HTERT RPE-1 (cell line): ENCODE measurements around the gene SDCCAG8.

ENCODE experiments used
- in situ Hi-C: fragments of 300-500 bp; cut with MboI; formaldehyde crosslinking; loops from 4 replicates; pipeline ENCODE4 v1.14.3; 2020; ENCODE audit warnings: low sequenced_read_pairs

The SDCCAG8 gene

GRCh38 chr1:243415663-243416408 lies 160.0 kb downstream of the SDCCAG8 start:
- in situ Hi-C loops: no loop called here

- in situ Hi-C loops: no loop called here
These were observed 160.7 kb downstream of the SDCCAG8 start for GRCh38 chr1:243416495-243416894.

- in situ Hi-C loops: no loop called here
These were observed 164.4 kb downstream of the SDCCAG8 start for GRCh38 chr1:243420016-243420945.

- in situ Hi-C loops: no loop called here
These were observed 165.3 kb downstream of the SDCCAG8 start for GRCh38 chr1:243420946-243421685.

GRCh38 chr1:243421784-243422183 lies 165.9 kb downstream of the SDCCAG8 start:
- in situ Hi-C loops: no loop called here

GRCh38 chr1:243422362-243422761 lies 166.5 kb downstream of the SDCCAG8 start:
- in situ Hi-C loops: no loop called here

- in situ Hi-C loops: no loop called here
These were observed 172.2 kb downstream of the SDCCAG8 start for GRCh38 chr1:243428084-243428483.

- in situ Hi-C loops: no loop called here
These were observed 172.9 kb downstream of the SDCCAG8 start for GRCh38 chr1:243428617-243429342.

- in situ Hi-C loops: no loop called here
These were observed 175.8 kb downstream of the SDCCAG8 start for GRCh38 chr1:243431591-243431990.

- in situ Hi-C loops: no loop called here
These were observed 176.3 kb downstream of the SDCCAG8 start for GRCh38 chr1:243432136-243432535.

- in situ Hi-C loops: no loop called here
These were observed 178.0 kb downstream of the SDCCAG8 start for GRCh38 chr1:243433737-243434370.

- in situ Hi-C loops: no loop called here
These were observed 178.8 kb downstream of the SDCCAG8 start for GRCh38 chr1:243434594-243434993.

GRCh38 chr1:243435836-243436235 lies 180.0 kb downstream of the SDCCAG8 start:
- in situ Hi-C loops: no loop called here

- in situ Hi-C loops: no loop called here
These were observed 182.3 kb downstream of the SDCCAG8 start for GRCh38 chr1:243438146-243438545.

- in situ Hi-C loops: no loop called here
These were observed 183.0 kb downstream of the SDCCAG8 start for GRCh38 chr1:243438815-243439214.

- in situ Hi-C loops: no loop called here
These were observed 184.6 kb downstream of the SDCCAG8 start for GRCh38 chr1:243440406-243440805.

GRCh38 chr1:243441601-243442000 lies 185.8 kb downstream of the SDCCAG8 start:
- in situ Hi-C loops: no loop called here

- in situ Hi-C loops: no loop called here
These were observed 187.7 kb downstream of the SDCCAG8 start for GRCh38 chr1:243443557-243443956.

- in situ Hi-C loops: no loop called here
These were observed 191.5 kb downstream of the SDCCAG8 start for GRCh38 chr1:243447347-243447746.

- in situ Hi-C loops: no loop called here
These were observed 192.0 kb downstream of the SDCCAG8 start for GRCh38 chr1:243447844-243448243.
